ENCODE data around the gene SNAPC4. TPM values are rescaled to one million over a fixed set of nuclear protein-coding genes. Genes with fewer than 3 reads are reported as not detected.

The SNAPC4 gene
- total RNA-seq, 1 experiment from 2014 or later: 24.8 TPM

DNA sequence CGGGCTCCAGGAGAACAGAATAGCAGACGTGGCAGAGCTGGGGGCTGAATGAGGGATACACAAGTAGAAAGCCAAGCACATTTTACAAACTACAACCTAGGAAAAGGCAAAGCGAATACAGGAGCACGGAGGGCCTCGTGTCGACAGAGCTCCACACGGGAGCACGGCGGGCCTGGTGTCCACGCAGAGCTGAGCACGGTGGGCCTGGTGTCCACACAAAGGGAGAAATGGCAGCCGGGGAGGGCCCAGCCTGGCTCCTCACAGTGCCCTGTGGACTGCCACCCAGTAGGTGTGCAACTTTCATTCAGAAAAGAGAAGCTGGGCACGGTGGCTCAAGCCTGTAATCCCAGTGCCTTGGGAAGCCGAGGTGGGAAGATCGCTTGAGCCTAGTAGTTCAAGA, 43.1 kb upstream of the SNAPC4 start:
- TF ChIP-seq, protein P1, sequence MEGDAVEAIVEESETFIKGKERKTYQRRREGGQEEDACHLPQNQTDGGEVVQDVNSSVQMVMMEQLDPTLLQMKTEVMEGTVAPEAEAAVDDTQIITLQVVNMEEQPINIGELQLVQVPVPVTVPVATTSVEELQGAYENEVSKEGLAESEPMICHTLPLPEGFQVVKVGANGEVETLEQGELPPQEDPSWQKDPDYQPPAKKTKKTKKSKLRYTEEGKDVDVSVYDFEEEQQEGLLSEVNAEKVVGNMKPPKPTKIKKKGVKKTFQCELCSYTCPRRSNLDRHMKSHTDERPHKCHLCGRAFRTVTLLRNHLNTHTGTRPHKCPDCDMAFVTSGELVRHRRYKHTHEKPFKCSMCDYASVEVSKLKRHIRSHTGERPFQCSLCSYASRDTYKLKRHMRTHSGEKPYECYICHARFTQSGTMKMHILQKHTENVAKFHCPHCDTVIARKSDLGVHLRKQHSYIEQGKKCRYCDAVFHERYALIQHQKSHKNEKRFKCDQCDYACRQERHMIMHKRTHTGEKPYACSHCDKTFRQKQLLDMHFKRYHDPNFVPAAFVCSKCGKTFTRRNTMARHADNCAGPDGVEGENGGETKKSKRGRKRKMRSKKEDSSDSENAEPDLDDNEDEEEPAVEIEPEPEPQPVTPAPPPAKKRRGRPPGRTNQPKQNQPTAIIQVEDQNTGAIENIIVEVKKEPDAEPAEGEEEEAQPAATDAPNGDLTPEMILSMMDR (conservative IDR thresholded peaks at IDR 0.05; ENCODE audit: low read depth, low read length): no peak
- no peak for TF ChIP-seq EZH2 (IDR thresholded peaks at IDR 0.05; ENCODE audit: borderline replicate concordance, low read depth, low read length, poor library complexity, severe bottlenecking)
- intact Hi-C loops (cut with micrococcal nuclease; ENCODE audit: unreplicated experiment): no loop called here
- Histone ChIP-seq H3K27me3 (replicated peaks; ENCODE audit: insufficient read depth, low read depth, low read length, poor library complexity) (no peaks in the 10 kb centered on the region), H3K36me3 (ENCODE audit: insufficient read depth, low read length, poor library complexity, severe bottlenecking) (peaks cover 65% of the 10 kb centered on the region), H3K4me1 (ENCODE audit: insufficient read depth, low read length, poor library complexity, severe bottlenecking) (peaks cover 4% of the 10 kb centered on the region), H3K27ac (ENCODE audit: low read depth, low read length, poor library complexity, severe bottlenecking) (no peak overlapping the region), H3K9me3 (ENCODE audit: low read depth, low read length, poor library complexity, severe bottlenecking) (no peaks in the 10 kb centered on the region), H3K4me3 (ENCODE audit: low read depth, low read length, poor library complexity, severe bottlenecking) (no peak overlapping the region)
- ChIA-PET CTCF (interaction anchor here (0.5 kb wide), 1 partner anchor 55 kb away, joined by 3 read pairs; no protein-coding TSS in a partner anchor), POLR2A (ENCODE audit: low non-redundant PET) (no interaction called here)
- no TSS peak for BruUV-seq (replicated peaks)
- no peak for DNase-seq (ENCODE audit: low spot score)

GRCh38 chr9:136442265-136442664, 42.3 kb upstream of the SNAPC4 start:
- Histone ChIP-seq H3K36me3 (ENCODE audit: insufficient read depth, low read length, poor library complexity, severe bottlenecking) (peaks cover 57% of the 10 kb centered on the region), H3K27ac (ENCODE audit: low read depth, low read length, poor library complexity, severe bottlenecking) (no peak overlapping the region), H3K4me1 (ENCODE audit: insufficient read depth, low read length, poor library complexity, severe bottlenecking) (peaks cover 10% of the 10 kb centered on the region), H3K9me3 (ENCODE audit: low read depth, low read length, poor library complexity, severe bottlenecking) (no peaks in the 10 kb centered on the region), H3K27me3 (replicated peaks; ENCODE audit: insufficient read depth, low read depth, low read length, poor library complexity) (no peaks in the 10 kb centered on the region), H3K4me3 (ENCODE audit: low read depth, low read length, poor library complexity, severe bottlenecking) (no peak overlapping the region)
- no TSS peak for BruUV-seq (replicated peaks)
- CTCF ChIA-PET: no interaction called here
- TF ChIP-seq, protein P1 (conservative IDR thresholded peaks at IDR 0.05; ENCODE audit: low read depth, low read length): no peak
- TF ChIP-seq EZH2 (IDR thresholded peaks at IDR 0.05; ENCODE audit: borderline replicate concordance, low read depth, low read length, poor library complexity, severe bottlenecking): no peak
- POLR2A ChIA-PET (ENCODE audit: low non-redundant PET): no interaction called here
- intact Hi-C loops (cut with micrococcal nuclease; ENCODE audit: unreplicated experiment): no loop called here
- DNase-seq (ENCODE audit: low spot score): no peak

- Histone ChIP-seq H3K4me1 (ENCODE audit: insufficient read depth, low read length, poor library complexity, severe bottlenecking) (peaks cover 15% of the 10 kb centered on the region), H3K27me3 (replicated peaks; ENCODE audit: insufficient read depth, low read depth, low read length, poor library complexity) (no peaks in the 10 kb centered on the region), H3K27ac (ENCODE audit: low read depth, low read length, poor library complexity, severe bottlenecking) (no peak overlapping the region), H3K36me3 (ENCODE audit: insufficient read depth, low read length, poor library complexity, severe bottlenecking) (peaks cover 52% of the 10 kb centered on the region), H3K4me3 (ENCODE audit: low read depth, low read length, poor library complexity, severe bottlenecking) (no peak overlapping the region), H3K9me3 (ENCODE audit: low read depth, low read length, poor library complexity, severe bottlenecking) (no peaks in the 10 kb centered on the region)
- DNase-seq (ENCODE audit: low spot score): no peak
- POLR2A ChIA-PET (ENCODE audit: low non-redundant PET): no interaction called here
- CTCF ChIA-PET: no interaction called here
- TF ChIP-seq, protein P1 (conservative IDR thresholded peaks at IDR 0.05; ENCODE audit: low read depth, low read length): no peak
- no peak for TF ChIP-seq EZH2 (IDR thresholded peaks at IDR 0.05; ENCODE audit: borderline replicate concordance, low read depth, low read length, poor library complexity, severe bottlenecking)
- intact Hi-C loops (cut with micrococcal nuclease; ENCODE audit: unreplicated experiment): no loop called here
- no TSS peak for BruUV-seq (replicated peaks)
Observed at GRCh38 chr9:136441681-136442245, 41.8 kb upstream of the SNAPC4 start.

All from A673 (cell line).